ENCODE results near the gene ANKS3.

The ANKS3 gene

DNA sequence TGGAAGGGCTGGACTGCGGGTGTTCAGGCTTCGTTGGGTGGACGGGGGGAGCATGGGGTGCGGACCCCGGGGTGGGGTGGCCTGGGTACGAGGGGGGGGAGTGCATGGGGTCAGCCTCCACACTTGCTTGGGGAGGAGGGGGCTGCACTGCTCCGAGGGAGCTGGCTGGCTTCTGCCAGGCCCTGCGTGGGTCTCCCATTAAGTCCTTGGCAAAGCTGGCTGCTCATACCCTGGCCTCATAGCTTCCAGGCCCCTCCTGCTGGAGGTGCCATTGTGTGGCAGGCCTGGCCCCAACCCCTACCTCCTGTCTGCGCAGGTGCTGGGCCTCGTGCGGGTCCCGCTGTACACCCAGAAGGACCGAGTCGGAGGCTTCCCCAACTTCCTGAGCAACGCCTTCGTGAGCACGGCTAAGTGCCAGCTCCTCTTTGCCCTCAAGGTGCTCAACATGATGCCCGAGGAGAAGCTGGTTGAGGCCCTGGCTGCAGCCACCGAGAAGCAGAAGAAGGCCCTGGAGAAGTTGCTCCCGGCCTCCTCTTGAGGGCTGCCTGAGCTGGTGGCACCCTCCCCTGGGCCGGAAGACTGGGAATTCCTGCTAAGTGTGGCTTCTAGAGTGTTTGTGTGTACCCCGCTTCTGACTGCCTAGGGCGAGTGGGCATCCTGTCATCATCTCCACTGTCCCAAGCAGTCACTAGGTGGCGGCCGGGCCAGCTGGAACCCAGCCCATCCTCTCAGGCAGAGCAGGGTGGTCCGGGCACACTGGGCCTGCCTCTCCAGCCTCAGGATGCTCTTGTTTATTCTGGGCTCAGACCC lies 39.2 kb downstream of the ANKS3 start:
- DNase-seq, result no peak

DNA sequence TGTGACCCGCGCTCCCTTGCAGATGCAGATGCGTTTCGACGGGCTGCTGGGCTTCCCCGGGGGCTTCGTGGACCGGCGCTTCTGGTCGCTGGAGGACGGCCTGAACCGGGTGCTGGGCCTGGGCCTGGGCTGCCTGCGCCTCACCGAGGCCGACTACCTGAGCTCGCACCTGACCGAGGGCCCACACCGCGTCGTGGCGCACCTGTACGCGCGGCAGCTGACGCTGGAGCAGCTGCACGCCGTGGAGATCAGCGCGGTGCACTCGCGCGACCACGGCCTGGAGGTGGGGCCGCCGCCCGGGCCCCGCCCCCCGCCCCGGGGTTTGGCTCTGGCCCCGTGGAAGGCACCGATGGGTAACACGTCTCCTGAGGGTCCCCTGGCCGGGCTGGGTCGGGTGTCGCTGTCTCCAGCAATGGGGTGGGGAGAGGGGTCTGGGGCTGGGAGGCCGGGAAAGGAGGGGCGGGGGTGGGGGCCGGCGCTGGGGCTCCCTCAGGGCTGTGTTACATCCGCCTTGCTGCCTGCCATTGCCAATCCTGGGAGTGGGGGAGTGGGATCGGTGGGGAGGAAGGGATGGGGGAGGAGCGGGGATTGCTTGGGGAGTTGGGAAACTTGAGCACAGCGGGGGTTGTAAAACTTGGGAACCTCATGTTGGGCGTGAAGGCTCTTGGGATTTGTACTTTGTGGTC lies 40.0 kb downstream of the ANKS3 start:
- DNase-seq, result peak; percentile 64

DNA sequence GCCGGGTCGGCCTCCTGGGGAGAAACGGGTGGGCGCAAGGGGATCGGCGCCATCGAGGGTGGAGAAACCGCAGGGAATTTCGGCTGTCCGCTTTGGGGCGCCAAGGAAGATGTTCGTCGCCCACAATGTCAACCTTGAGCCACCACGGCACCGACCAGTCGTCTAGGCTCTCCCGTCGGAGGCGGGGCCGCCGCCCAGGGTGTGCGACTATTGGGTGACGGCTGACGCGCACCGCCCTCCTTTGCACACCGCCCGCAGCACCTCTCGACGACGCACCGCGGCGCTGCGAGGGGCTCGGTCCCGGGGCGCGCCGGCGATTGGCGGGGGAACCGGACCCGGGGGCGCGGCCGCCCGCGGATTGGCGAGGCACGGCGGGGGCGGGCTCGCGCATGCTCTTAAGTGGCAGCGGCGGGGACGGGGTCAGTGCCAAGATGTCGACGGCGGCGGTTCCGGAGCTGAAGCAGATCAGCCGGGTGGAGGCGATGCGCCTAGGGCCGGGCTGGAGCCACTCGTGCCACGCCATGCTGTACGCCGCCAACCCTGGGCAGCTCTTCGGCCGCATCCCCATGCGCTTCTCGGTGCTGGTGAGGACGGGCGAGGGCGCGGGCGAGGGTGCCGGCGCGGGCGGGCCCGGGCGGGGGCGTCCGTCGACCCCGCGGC lies 40.6 kb downstream of the ANKS3 start, which contains the start of gene NUDT16L1:
TSS of gene NUDT16L1 (plus strand) at position 267 of the 660 bp plus-strand sequence. CDS start at position 432, 165 bp downstream.
- peak; percentile 99 for DNase-seq

DNA sequence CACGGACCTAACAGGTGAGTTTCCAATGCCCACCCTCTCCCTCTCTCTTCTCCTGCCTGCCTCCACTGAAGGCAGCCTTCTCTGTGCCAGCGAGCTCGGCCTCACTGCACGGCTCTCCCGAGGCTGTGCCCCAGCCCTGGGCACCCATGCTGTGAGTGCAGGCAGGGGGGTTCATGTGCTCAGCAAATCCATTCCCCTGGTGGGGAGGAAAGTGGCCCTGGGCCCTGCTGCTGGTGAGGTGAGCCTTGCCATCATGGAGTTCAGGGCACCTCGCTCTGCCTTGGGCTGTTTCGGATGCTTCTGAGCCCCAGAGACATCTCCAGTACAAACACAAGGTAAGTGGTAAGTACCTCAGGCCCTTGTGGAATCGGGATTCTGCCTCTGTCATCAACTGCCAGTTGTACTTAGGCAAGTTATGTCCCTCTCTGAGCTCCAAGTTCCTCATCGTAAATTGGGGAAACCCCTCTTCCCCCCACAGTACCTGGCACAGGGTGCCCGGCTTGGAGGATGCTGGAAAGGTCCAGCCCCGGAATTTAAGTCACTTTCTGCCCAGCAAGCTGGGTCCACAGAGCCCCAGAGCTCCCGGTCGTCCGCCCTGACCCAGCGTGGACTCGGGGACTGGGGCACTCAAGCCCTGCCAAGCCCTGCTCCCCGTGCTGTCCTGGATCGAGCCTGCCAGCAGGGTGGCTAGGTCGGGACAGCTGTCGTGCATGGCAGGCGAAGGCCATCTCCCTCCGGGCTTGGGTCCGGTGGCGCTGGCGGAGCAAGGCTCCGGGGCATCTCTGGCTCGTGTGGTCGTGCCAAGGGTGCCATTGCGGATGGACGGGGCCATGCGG lies 41.4 kb downstream of the ANKS3 start:
- DNase-seq, result peak; percentile 28

DNA sequence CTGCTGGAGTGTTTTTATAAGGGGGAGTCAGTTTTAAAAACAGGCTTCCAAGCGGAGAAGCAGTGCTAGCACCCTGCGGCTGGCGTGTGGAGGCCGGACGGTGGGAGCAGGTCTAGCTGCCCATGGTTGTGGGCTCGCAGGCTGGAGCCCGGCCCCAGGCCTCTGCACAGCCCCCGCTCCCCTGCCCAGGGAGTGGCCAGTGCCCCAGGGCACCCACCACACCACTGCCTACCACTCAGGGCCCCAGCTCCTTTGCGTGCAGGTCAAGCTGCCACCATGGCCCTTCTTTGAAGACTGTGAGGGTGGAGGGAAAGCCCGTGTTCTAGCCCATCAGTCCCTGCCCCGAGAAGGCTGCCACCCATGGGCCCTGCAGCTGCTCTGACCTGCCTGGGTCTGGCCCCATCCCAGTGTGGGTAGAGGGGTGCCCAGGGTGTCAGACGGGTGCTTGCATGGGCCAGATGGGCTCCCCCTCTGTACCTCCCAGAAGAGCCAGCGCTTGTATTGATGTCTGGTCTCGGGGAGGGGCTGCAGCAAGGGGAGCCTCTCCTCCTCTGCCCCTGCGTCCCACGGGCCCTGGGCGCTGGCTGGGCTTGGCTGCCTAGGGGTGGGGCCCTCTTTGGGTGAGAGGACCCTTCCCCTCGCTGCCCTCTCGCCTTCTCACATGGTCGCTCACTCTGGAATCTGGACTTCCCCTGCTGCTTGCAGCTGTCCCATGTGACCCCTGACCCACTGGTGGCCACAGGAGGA lies 42.2 kb downstream of the ANKS3 start:
- no peak for DNase-seq

DNA sequence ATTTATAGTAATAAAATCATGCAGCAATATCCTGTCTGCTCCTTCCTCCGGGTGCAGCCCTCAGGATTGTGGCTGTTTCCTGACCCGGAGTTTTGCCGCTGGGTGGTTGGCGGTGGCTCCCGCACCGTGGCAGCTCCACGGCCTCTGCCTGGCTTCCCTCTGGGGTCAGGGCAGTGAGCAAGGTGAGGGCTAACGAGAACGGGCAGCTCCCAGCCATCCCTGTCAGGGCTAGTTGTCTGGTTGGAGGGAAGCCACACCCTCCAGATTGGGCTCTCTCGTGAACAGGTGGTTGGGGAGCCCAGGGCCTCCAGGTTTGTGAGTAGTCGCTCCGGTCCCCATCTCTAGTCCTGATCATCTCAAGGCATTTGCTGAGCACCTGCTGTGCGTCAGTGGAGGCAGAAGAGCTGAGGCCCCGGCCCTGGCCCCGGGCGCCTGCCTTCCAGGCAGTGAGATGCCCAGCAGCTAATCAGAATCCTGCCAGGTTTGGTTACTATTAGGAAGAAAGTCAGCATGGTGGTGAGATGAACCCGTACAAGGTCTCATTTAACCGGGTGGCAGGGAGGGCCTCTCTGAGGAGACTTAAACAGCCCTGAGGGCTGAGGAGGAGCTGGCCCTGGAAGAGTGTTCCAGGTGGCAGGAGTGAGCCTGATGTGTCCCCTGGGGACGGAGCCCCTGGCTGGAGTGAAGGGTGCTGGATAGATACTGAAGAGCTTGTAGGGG lies 43.0 kb downstream of the ANKS3 start:
- no peak for DNase-seq

DNA sequence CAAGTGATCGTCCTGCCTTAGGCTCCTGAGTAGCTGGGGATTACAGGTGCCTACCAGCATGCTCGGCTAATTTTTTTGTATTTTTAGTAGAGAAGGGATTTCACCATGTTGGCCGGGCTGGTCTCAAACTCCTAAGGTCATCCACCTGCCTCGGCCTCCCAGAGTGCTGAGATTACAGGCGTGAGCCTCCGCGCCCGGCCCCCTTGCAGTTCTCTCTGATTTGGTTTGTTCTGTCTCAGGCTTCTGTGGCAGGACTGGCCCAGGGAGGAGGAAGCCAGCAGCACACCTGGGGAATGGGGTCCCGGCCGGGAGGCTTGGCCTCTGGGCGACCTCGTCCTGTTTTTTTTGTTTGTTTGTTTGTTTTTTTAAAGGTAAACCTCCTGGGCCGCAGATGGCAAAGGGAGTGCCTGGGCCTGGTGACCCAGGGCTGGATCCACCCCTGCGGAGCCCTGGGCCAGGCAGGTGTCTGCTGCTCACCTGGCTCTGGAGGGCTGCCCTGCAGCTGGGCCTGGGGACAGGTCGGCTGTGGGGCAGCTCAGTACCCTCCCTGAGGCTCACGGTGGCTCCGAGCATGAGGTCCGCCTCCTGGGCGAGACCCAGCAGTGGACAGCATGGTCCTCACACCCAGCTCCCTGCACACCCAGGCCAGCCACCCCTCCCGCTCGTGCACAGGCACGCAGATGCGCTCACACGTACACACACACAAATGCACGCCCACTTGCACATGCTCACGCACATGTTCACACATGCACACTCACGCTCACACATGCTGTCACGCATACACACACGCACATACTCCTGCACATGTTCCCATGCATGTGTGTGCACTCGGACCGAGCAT lies 44.0 kb downstream of the ANKS3 start:
- no peak for DNase-seq

DNA sequence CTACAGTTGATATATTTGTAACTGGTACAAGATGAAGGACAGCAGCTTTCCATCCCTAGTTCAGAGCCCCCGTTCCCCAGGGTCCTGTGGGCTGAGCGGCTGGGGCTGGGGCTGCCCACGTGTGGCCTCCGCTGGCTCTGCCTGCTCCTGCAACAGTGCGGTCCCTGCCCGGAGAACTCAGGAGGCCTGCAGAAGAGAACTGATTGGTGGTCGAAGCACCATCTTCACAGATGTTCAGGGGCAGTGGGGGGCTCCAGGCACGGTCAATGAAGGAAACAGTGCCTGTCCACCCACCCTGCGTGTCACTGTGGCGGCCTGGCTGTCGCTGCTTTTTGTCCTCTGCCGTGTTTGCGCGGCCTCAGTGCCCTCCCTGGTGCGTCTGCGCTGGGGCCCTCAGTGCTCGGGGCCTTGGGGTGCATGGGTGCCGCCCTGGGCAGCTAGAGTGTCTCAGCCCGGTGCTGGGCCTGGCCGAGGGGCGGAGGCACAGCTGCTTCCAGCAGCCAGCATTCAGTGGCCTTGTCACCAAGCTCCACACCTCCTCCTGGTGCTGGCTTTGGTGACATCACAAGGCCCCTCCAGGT lies 44.9 kb downstream of the ANKS3 start:
- no peak for DNase-seq

DNA sequence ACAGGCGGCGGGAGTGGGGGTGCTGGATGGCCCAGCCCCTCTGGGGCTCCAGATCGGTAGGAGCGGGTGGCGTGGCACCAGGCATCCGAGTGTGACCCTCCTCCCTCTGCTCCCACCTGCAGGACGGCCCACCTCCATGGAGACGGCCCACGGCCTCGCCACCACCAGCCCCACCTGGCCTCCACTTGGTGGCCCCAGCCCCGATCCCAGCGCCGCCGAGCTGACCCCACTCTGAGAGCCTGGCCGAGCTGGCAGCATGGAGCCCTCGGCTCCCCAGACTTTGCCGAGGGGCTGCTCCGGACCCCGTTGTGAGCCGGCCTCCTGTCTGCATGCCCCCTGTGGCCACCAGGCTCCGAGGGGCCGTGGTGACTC lies 45.4 kb downstream of the ANKS3 start:
- no peak for DNase-seq

DNA sequence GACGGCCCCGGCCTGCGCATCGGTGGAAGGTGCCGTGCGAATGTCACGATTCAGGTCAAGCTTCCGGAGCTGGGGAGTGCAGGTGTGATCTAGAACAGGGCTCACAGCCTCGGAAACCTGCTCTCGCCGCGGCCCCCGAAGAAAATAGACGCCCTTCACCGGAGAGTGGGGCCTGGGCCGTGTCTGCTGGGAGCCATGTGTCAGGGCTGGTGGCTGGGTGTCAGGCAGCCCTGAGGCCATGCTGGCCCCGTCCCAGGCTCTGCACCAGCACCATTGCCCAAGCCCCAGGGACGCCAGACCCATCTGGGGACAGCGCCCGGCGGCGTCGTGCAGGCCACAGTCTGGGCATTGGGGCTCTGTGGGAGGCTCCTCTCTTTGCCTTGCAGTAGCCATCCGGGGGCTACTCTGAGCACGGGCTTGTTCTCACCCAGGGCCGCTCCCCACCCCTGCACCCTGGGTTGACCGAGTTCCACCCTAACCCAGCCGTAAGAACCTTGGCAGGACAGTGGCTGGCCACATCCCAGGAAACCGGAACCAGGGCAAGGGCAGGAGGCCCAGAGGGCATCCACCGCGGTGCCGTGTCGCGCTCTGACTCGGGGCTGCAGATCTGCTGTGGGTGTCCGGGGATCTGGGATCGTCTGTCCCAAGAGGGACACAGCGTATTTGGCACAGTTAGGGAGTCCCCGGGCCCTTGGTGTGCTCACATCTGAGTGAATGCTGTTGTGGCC lies 46.0 kb downstream of the ANKS3 start:
- no peak for DNase-seq

DNA sequence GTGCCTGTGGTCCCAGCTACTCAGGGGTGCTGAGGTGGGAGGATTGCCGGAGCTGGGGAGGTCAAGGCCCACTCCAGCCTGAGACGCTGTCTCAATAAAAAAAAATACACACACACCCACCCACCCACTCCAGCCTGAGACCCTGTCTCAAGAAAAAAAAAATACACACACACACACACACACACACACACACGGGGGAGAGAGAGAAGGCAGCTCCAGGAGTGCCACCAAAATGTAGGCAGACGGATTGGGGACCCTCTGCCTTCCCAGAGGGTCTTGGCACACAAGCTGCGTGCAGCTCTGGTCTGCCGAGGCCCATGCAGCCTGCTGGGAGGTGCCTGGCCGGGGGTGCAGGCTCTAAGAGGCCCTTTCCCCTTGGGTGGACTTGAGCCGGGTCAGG lies 46.7 kb downstream of the ANKS3 start:
- no peak for DNase-seq

DNA sequence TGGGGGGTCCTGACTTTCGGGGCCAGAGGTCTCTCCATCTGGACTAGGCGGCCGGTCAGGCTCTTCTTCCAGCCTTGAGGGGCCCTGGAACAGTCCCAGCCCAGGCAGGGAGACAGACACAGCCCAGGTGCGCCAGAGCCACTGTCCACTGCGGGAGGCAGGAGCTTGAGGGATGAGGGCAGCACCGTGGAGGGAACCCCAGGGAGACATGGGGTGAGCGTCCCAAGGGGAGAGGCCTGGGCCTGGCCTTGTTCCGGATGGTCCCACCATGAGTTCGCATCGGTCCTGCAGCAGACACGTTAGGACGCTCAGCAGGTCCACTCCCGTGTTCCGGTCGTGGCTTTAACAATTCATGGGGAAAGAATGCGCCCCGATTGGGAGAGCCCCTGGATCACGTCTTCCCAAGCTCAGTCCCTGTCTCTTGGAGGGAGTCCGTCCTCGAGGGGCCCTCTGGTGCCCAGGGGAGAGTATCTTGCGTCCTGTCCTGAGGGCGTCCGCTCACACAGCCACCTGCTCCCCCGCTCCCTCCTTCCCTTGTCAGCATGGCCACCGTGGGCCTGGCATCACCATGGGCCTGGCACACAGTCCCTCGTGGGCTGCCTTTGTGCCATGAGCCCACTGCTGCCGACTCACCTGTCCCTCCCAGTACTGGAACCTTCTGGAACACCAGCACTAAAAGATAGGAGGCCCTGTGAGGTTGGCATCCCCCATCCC lies 47.4 kb downstream of the ANKS3 start:
- DNase-seq, result no peak

DNA sequence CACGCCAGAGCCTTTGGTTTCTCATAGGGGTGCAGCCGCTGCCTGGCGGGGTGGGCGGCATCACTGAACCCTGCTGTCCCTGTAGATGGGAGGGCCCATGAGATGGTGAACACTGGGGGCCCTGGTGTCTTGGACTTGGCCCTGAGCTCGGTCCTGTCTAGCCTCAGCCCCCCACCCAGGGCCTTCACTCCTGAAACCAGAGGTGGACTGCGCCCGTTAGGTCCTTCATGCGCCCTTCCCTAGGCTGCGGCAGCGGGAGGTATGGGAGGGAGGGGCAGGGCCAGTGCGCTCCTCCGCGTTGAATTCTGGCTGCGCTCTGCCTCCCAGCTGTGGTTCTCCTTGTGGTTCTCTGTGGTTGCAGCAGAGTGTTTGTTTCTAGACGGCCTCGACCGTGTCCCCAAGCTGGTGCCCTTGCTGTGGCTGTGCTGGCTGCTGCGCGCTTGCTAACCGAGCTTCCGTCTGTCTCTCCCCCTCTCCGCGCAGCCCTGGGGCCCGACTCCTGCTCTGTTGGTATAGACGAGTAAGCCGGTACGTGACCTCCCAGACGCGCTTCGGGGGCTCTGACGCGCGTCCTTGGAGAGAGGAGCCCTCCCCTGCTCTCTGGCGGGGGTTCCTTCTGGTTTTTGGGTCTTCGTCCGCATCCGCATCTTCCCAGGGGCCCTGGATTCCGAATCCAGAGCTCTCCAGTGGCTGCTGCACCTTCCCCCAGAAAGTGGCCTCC lies 48.1 kb downstream of the ANKS3 start:
- DNase-seq, result no peak

DNA sequence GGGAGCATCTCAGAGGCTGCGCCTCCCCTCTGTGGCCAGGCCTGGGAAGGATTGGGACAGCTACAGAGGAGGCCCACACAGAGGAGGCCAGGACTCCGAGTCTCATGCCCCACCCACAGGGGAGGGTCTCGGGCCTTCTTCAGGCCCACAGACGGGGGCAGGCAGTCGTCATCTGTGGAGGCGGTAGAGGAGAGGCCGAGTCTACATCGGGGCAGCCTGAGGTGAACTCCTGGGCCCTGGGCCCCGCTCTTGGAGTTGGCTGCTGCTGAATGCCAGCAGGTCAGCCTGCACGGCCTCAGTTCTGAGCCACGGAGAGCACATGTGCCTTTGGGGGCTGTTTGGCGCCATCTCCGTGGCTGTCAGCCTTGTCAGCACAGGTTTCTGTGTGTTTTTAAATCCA lies 48.8 kb downstream of the ANKS3 start:
- DNase-seq, result no peak

DNA sequence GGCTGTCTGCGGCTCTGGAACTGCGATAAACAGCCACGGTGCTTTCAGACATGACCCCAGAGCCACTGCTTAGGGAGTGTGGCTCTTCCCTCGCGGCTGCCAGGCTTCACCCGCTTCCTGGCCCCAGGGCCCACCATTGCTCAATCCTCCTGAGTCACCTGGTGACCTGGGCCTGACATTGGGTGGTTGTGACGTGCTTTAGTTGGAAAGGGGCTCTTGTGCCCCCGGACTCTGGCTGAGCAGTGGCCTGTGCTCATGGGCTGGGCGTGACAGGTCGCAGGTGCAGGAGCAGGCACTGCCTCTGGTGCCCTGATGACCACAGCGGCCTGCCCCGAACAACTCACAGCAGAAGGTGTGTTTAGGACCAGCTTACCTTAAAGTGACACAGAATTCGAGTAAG lies 49.3 kb downstream of the ANKS3 start:
- DNase-seq, result no peak

DNA sequence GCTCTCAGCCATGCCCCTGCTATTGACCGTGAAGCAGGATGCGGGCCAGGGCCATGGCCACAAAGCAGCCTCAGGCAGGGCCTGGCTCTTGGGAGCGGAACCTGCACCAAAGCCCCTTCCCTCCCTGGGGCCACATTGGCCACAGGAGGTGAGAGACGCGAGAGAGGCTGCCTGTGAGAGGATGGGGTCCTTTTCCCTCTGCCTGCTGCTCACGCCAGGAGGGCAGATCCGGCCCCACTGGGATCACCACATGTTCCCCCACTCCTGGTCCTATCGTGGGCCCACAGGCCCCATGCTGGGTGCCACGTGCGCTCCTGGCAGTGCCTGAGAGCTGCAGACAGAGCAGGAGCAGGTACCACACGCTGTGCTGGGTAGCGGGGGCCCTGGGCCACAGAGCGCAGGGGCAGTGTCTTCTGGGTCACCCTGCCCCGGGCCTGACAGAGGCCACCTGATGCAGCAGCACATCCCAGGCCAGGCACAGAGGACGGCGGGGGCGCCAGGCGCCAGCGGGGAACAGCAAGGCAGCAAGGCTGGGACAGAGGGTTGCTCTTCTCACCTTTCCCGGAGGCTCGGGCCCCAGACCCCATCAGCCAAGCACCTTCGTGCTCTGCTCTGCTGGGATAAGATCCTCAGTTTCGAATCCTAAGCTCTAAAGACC lies 49.9 kb downstream of the ANKS3 start:
- no peak for DNase-seq

DNA sequence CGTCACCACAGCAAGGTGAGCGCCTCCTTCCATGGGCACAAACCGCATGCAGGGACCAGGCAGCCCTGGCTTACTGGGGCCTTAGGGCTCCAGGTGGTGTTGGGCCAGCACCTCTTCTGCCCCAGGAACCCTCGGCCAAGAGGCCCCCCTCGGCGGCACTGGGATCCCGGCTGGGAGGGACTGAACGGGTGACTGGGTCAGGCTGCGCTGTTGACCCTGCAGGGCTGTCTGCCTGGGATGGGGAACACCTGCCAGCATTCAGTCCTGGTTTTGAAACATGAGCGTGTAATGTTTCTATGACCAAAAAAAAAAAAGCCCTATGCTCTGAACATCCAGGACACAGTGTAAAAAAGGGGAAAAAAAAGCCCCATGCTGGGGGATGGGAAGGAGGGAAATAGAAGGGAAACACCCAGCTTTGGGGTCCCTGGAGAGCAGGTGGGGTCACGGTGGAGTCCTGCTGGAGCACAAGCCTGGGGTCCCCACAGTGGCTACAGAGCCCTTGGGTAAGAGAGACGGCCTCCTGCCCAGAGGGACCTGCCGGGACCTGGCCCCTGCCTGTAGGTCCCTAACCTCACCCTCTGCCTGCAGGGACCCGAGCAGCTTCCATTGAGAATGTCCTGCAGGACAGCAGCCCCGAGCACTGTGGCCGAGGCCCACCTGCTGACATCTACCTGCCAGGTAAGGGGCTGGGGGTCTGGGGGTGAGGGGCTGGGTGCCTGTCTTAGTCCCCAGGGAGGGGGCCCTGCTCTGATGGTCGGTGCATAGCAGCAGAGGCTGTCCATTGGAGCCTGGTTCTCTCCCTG lies 50.6 kb downstream of the ANKS3 start:
- no peak for DNase-seq

All from NCI-H69 (cell line).